GM23338 (cell line): ENCODE results near the gene CD109. TPM values are rescaled to one million over a fixed set of nuclear protein-coding genes. Genes with fewer than 3 reads are reported as not detected.

Source experiments
- ATAC-seq: fragments of 200-7000 bp; cut with Tn5 transposase; 3 replicates; pipeline ENCODE4 v1.9.1; 2020
- DNase-seq: peaks from one replicate; pipeline ENCODE4 v3.0.0-alpha.2; 2015; ENCODE audit warnings: low spot score
- H2AFZ ChIP-seq: fragments of 200-600 bp; sonication (generic); 2 replicates; pipeline ENCODE4 v1.8.0; 2016; ENCODE audit warnings: antibody characterized with exemption, mild to moderate bottlenecking, moderate library complexity
- H3F3A ChIP-seq: fragments of 200-600 bp; sonication (generic); replicated peaks from 2 replicates; pipeline ENCODE4 v1.8.0; 2017; ENCODE audit warnings: antibody characterized with exemption, mixed run types, low read depth
- H3K27ac ChIP-seq: fragments of 200-600 bp; sonication (generic); 2 replicates; pipeline ENCODE4 v1.6.1; 2016; ENCODE audit warnings: low read depth
- H3K27me3 ChIP-seq: fragments of 200-600 bp; sonication (generic); 2 replicates; pipeline ENCODE4 v1.8.0; 2016; ENCODE audit warnings: mild to moderate bottlenecking, mixed run types, moderate library complexity; ENCODE audit not compliant: insufficient read depth
- H3K36me3 ChIP-seq: fragments of 200-600 bp; sonication (generic); 2 replicates; pipeline ENCODE4 v1.8.0; 2016; ENCODE audit warnings: mild to moderate bottlenecking; ENCODE audit not compliant: insufficient read depth
- H3K4me1 ChIP-seq: fragments of 200-600 bp; sonication (generic); 2 replicates; pipeline ENCODE4 v1.8.0; 2016; ENCODE audit warnings: mild to moderate bottlenecking, moderate library complexity; ENCODE audit not compliant: insufficient read depth
- H3K4me2 ChIP-seq: fragments of 200-600 bp; sonication (generic); 2 replicates; pipeline ENCODE4 v1.7.1; 2017; ENCODE audit warnings: mixed run types
- H3K4me3 ChIP-seq: fragments of 200-600 bp; sonication (generic); 2 replicates; pipeline ENCODE4 v1.6.1; 2016; ENCODE audit warnings: mixed run types
- H3K79me2 ChIP-seq: fragments of 200-600 bp; sonication (generic); replicated peaks from 2 replicates; pipeline ENCODE4 v1.8.0; 2017; ENCODE audit warnings: mild to moderate bottlenecking; ENCODE audit not compliant: insufficient read depth
- H3K9me2 ChIP-seq: fragments of 200-600 bp; sonication (generic); 2 replicates; pipeline ENCODE4 v1.8.0; 2017; ENCODE audit not compliant: insufficient read depth
- H4K20me1 ChIP-seq: fragments of 200-600 bp; sonication (generic); replicated peaks from 2 replicates; pipeline ENCODE4 v1.8.0; 2017; ENCODE audit warnings: mild to moderate bottlenecking; ENCODE audit not compliant: insufficient read depth
- H3K27ac Mint-ChIP-seq: 2 replicates; pipeline ENCODE4 v1.8.0; 2020; ENCODE audit warnings: inconsistent platforms, mild to moderate bottlenecking, moderate library complexity, mixed read lengths
- H3K27me3 Mint-ChIP-seq: 3 replicates; pipeline ENCODE4 v1.8.0; 2022; ENCODE audit warnings: low read depth, mild to moderate bottlenecking, moderate library complexity, mixed read lengths, inconsistent platforms; ENCODE audit not compliant: insufficient read depth, poor library complexity
- H3K36me3 Mint-ChIP-seq: 3 replicates; pipeline ENCODE4 v1.8.0; 2021; ENCODE audit warnings: low read depth, mild to moderate bottlenecking, inconsistent platforms, moderate library complexity, mixed read lengths
- H3K4me1 Mint-ChIP-seq: 3 replicates; pipeline ENCODE4 v1.8.0; 2020; ENCODE audit warnings: mild to moderate bottlenecking, inconsistent platforms, mixed read lengths
- H3K4me3 Mint-ChIP-seq: 3 replicates; pipeline ENCODE4 v1.8.0; 2021; ENCODE audit warnings: moderate library complexity, mild to moderate bottlenecking, inconsistent platforms, mixed read lengths
- H3K9me3 Mint-ChIP-seq: 3 replicates; pipeline ENCODE4 v1.8.0; 2020; ENCODE audit warnings: moderate library complexity, mild to moderate bottlenecking, inconsistent platforms, mixed read lengths
- ETS1 ChIP-seq: IDR thresholded peaks from 2 replicates; pipeline ENCODE4 v1.6.1; 2016; ENCODE audit warnings: antibody characterized with exemption
- EZH2 ChIP-seq: fragments of 200-600 bp; sonication (generic); IDR thresholded peaks from one replicate; pipeline ENCODE4 v1.8.0; 2017; ENCODE audit warnings: antibody characterized with exemption, mild to moderate bottlenecking, low read depth; ENCODE audit not compliant: unreplicated experiment
- JUNB ChIP-seq: IDR thresholded peaks from one replicate; pipeline ENCODE4 v1.6.1; 2016; ENCODE audit warnings: antibody characterized with exemption; ENCODE audit not compliant: unreplicated experiment
- POLR2AphosphoS5 ChIP-seq: IDR thresholded peaks from 2 replicates; pipeline ENCODE4 v1.6.1; 2016; ENCODE audit warnings: antibody characterized with exemption, low read depth
- ZNF331 ChIP-seq: fragments of 250-450 bp; sonication (Bioruptor Pico); IDR thresholded peaks from 2 replicates; pipeline ENCODE4 v1.5.0; 2020; ENCODE audit warnings: low read depth, mild to moderate bottlenecking, moderate library complexity
- polyA plus RNA-seq: library from polyadenylated mRNA; unstranded; fragments of >200 nt; fragmentation: Nextera tagmentation; extraction: Ambion mirVana; gene quantifications from 2 replicates; pipeline ENCODE4 v1.2.1, GENCODE V29; 2016
- total RNA-seq: library from RNA; depleted of rRNA; stranded (reverse); fragments of >200 nt; shearing (Covaris generic); gene quantifications from 2 replicates; pipeline ENCODE4 v1.2.3, GENCODE V29; 2014
- TF ChIP-seq, protein P1 (sequence below): IDR thresholded peaks from one replicate; pipeline ENCODE4 v1.6.1; 2018; ENCODE audit warnings: antibody characterized with exemption; ENCODE audit not compliant: unreplicated experiment

Gene CD109
- total and polyA plus RNA-seq, 2 experiments from 2014 or later: 1.1 to 5.3 TPM

DNA sequence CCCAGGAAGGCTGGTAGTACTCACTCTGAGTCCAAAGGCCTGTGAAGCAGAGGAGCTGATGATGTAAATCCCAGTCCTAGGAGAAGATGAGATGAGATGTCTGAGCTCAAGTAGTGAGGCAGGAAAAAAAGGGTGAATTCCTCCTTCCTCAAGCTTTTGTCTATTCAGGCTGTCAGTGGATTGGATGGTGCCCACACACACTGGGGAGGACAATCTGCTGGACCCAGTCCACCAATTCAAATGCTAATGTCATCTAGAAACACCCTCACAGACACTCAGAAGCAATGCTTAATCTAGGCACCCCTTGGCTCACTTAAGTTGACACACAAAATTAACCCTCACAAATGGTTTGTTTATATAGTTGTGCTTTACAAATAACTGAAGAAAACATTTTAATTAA is 94.6 kb downstream of the CD109 start (continued):
- TF ChIP-seq, protein P1, sequence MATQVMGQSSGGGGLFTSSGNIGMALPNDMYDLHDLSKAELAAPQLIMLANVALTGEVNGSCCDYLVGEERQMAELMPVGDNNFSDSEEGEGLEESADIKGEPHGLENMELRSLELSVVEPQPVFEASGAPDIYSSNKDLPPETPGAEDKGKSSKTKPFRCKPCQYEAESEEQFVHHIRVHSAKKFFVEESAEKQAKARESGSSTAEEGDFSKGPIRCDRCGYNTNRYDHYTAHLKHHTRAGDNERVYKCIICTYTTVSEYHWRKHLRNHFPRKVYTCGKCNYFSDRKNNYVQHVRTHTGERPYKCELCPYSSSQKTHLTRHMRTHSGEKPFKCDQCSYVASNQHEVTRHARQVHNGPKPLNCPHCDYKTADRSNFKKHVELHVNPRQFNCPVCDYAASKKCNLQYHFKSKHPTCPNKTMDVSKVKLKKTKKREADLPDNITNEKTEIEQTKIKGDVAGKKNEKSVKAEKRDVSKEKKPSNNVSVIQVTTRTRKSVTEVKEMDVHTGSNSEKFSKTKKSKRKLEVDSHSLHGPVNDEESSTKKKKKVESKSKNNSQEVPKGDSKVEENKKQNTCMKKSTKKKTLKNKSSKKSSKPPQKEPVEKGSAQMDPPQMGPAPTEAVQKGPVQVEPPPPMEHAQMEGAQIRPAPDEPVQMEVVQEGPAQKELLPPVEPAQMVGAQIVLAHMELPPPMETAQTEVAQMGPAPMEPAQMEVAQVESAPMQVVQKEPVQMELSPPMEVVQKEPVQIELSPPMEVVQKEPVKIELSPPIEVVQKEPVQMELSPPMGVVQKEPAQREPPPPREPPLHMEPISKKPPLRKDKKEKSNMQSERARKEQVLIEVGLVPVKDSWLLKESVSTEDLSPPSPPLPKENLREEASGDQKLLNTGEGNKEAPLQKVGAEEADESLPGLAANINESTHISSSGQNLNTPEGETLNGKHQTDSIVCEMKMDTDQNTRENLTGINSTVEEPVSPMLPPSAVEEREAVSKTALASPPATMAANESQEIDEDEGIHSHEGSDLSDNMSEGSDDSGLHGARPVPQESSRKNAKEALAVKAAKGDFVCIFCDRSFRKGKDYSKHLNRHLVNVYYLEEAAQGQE: no peak

GRCh38 chr6:73791336-73791735 is 95.3 kb downstream of the CD109 start:
- H3K9me3 Mint-ChIP-seq: no peaks in the 10 kb centered on the region
- peaks cover 12% of the 10 kb centered on the region; the same call in 2 of the 3 replicates for H3K4me1 Mint-ChIP-seq
- no peak for ATAC-seq
- Histone ChIP-seq H3K4me3 (no peak overlapping the region), H3K27ac (no peak overlapping the region), H3K4me2 (no peak overlapping the region), H3K36me3 (no peaks in the 10 kb centered on the region), H3K79me2 (no peaks in the 10 kb centered on the region), H4K20me1 (no peaks in the 10 kb centered on the region), H3F3A (no peaks in the 10 kb centered on the region), H3K9me2 (no peaks in the 10 kb centered on the region), H3K27me3 (no peaks in the 10 kb centered on the region), H3K4me1 (peaks cover 12% of the 10 kb centered on the region; the same call in 1 of the 2 replicates), H2AFZ (no peak overlapping the region)
- TF ChIP-seq ETS1 (no peak), ZNF331 (no peak), POLR2AphosphoS5 (no peak), JUNB (no peak), EZH2 (no peak)
- DNase-seq: no peak
- no peak overlapping the region for H3K27ac Mint-ChIP-seq
- no peaks in the 10 kb centered on the region for H3K27me3 Mint-ChIP-seq
- H3K36me3 Mint-ChIP-seq: no peaks in the 10 kb centered on the region; the same call in 2 of the 3 replicates
- H3K4me3 Mint-ChIP-seq: no peak overlapping the region

- H3K4me1 Mint-ChIP-seq: peaks cover 9% of the 10 kb centered on the region; the same call in 2 of the 3 replicates
- Histone ChIP-seq H3K4me1 (peaks cover 9% of the 10 kb centered on the region; the same call in 1 of the 2 replicates), H3K36me3 (no peaks in the 10 kb centered on the region), H4K20me1 (no peaks in the 10 kb centered on the region), H2AFZ (no peak overlapping the region), H3K79me2 (no peaks in the 10 kb centered on the region), H3K9me2 (no peaks in the 10 kb centered on the region), H3K27me3 (no peaks in the 10 kb centered on the region), H3F3A (no peaks in the 10 kb centered on the region), H3K4me3 (no peak overlapping the region), H3K4me2 (no peak overlapping the region), H3K27ac (no peak overlapping the region)
- no peaks in the 10 kb centered on the region for H3K9me3 Mint-ChIP-seq
- ATAC-seq: no peak
- H3K27ac Mint-ChIP-seq: no peak overlapping the region
- H3K36me3 Mint-ChIP-seq: no peaks in the 10 kb centered on the region; the same call in 2 of the 3 replicates
- H3K27me3 Mint-ChIP-seq: no peaks in the 10 kb centered on the region
- TF ChIP-seq JUNB: no peak
- no peak overlapping the region for H3K4me3 Mint-ChIP-seq
- no peak for DNase-seq
Observed at GRCh38 chr6:73792738-73793137, 96.7 kb downstream of the CD109 start.
